H1 (cell line): ENCODE results near the gene ASPN. TPM values are rescaled to one million over a fixed set of nuclear protein-coding genes. Genes with fewer than 3 reads are reported as not detected.

Source experiments
- CTCF ChIA-PET: fragments of 300-600 bp; sonication (Branson Sonifier 250); formaldehyde crosslinking; loops from one replicate; lab custom pipeline; 2021; ENCODE audit not compliant: partially characterized antibody; lab: Charles Lee
- POLR2A ChIA-PET: fragments of 300-600 bp; sonication (Branson Sonifier 250); formaldehyde crosslinking; loops from one replicate; lab custom pipeline; 2021; ENCODE audit warnings: inconsistent platforms; ENCODE audit not compliant: partially characterized antibody; lab: Charles Lee
- DNase-seq, 2 experiments: peaks; one replicate each; pipeline versions ENCODE4 v3.0.0 to v3.0.0-alpha.2; 2010 to 2022; ENCODE audit warnings: low spot score in 2 of 2, low read depth in 1 of 2, mixed read lengths in 1 of 2
- FAIRE-seq: peaks from 2 replicates; lab custom pipeline; 2011; peaks lifted over from hg19 to GRCh38; lab: Jason Lieb, UNC
- H2AFZ ChIP-seq: 2 replicates; pipeline ENCODE4 v1.8.1; 2012; ENCODE audit warnings: low read length, inconsistent platforms
- H2AK5ac ChIP-seq: 2 replicates; pipeline ENCODE4 v1.6.1; 2013; ENCODE audit warnings: low read depth, low read length
- H2BK120ac ChIP-seq: replicated peaks from 2 replicates; pipeline ENCODE3; 2013; ENCODE audit warnings: low read depth, low read length, inconsistent platforms
- H2BK12ac ChIP-seq: 2 replicates; pipeline ENCODE4 v1.6.1; 2013; ENCODE audit warnings: low read depth, low read length
- H2BK15ac ChIP-seq: 2 replicates; pipeline ENCODE4 v1.6.1; 2013; ENCODE audit warnings: low read length
- H2BK20ac ChIP-seq: 2 replicates; pipeline ENCODE4 v1.6.1; 2013; ENCODE audit warnings: low read length
- H2BK5ac ChIP-seq: 2 replicates; pipeline ENCODE4 v1.6.1; 2013; ENCODE audit warnings: low read depth, low read length
- H3K14ac ChIP-seq: 2 replicates; pipeline ENCODE4 v1.6.1; 2013; ENCODE audit warnings: inconsistent platforms; ENCODE audit not compliant: insufficient read length
- H3K18ac ChIP-seq: 2 replicates; pipeline ENCODE4 v1.6.1; 2013; ENCODE audit warnings: low read length; ENCODE audit errors: extremely low read depth
- H3K23ac ChIP-seq: 2 replicates; pipeline ENCODE4 v1.6.1; 2013; ENCODE audit warnings: inconsistent platforms; ENCODE audit not compliant: insufficient read length
- H3K23me2 ChIP-seq: 2 replicates; pipeline ENCODE4 v1.6.1; 2013; ENCODE audit warnings: low read depth, low read length
- H3K27ac ChIP-seq: 2 replicates; pipeline ENCODE4 v1.6.1; 2011; ENCODE audit warnings: low read depth, low read length, inconsistent platforms
- H3K27me3 ChIP-seq, 4 experiments: replicated peaks in 1 of 4; 1 replicate in 1 of 4; 2 replicates in 3 of 4; pipeline versions ENCODE4 v1.6.1 to v1.8.1; 2011 to 2013; ENCODE audit warnings: low read length in 3 of 4, mild to moderate bottlenecking in 3 of 4, inconsistent platforms in 2 of 4, mixed read lengths in 2 of 4, moderate library complexity in 1 of 4; ENCODE audit not compliant: control insufficient read depth in 3 of 4, insufficient read depth in 3 of 4; ENCODE audit errors: extremely low read depth in 1 of 4
- H3K36me3 ChIP-seq, 4 experiments: 2 replicates each; pipeline versions ENCODE4 v1.6.1 to v1.8.1; 2011 to 2013; ENCODE audit warnings: mild to moderate bottlenecking in 4 of 4, low read length in 3 of 4, moderate library complexity in 2 of 4, control low read depth in 1 of 4, inconsistent platforms in 1 of 4; ENCODE audit not compliant: insufficient read depth in 4 of 4, control insufficient read depth in 2 of 4
- H3K4ac ChIP-seq: replicated peaks from 2 replicates; pipeline ENCODE3; 2013; ENCODE audit warnings: low read length, low read depth, mixed read lengths, inconsistent platforms; ENCODE audit not compliant: insufficient read length
- H3K4me1 ChIP-seq, 4 experiments: replicated peaks in 1 of 4; 1 replicate in 1 of 4; 2 replicates in 3 of 4; pipeline versions ENCODE4 v1.6.1 to v1.8.1; 2011 to 2013; ENCODE audit warnings: low read length in 3 of 4, inconsistent platforms in 2 of 4, mixed read lengths in 1 of 4; ENCODE audit not compliant: insufficient read depth in 4 of 4, control insufficient read depth in 3 of 4
- H3K4me2 ChIP-seq, 2 experiments: 2 replicates each; pipeline versions ENCODE4 v1.6.1 to v1.8.1; 2011 to 2013; ENCODE audit warnings: low read depth in 2 of 2, low read length in 2 of 2, control low read depth in 1 of 2, inconsistent platforms in 1 of 2, mild to moderate bottlenecking in 1 of 2; ENCODE audit not compliant: insufficient read depth in 1 of 2
- H3K4me3 ChIP-seq, 4 experiments: fragments of 200-600, 300-600 bp in 1 of 4; sonication (generic), shearing (Covaris generic), sonication (Bioruptor Twin) in 1 of 4; 2 replicates each; pipeline versions ENCODE4 v1.5.1 to v1.8.1; 2011 to 2016; ENCODE audit warnings: low read length in 4 of 4, low read depth in 3 of 4, control low read depth in 2 of 4, inconsistent platforms in 2 of 4, mild to moderate bottlenecking in 2 of 4, mixed read lengths in 1 of 4, moderate library complexity in 1 of 4; ENCODE audit not compliant: insufficient read depth in 2 of 4; ENCODE audit errors: extremely low read depth in 1 of 4
- H3K56ac ChIP-seq: replicated peaks from 2 replicates; pipeline ENCODE3; 2013; ENCODE audit warnings: low read depth, mild to moderate bottlenecking, mixed read lengths, low read length, inconsistent platforms; ENCODE audit not compliant: insufficient read length
- H3K79me1 ChIP-seq: 2 replicates; pipeline ENCODE4 v1.6.1; 2013; ENCODE audit warnings: low read depth, low read length, control low read depth
- H3K79me2 ChIP-seq, 2 experiments: 2 replicates each; pipeline versions ENCODE4 v1.6.1 to v1.8.1; 2012 to 2013; ENCODE audit warnings: low read length in 2 of 2, mild to moderate bottlenecking in 2 of 2, inconsistent platforms in 1 of 2; ENCODE audit not compliant: insufficient read depth in 2 of 2, control insufficient read depth in 1 of 2
- H3K9ac ChIP-seq, 4 experiments: replicated peaks in 1 of 4; 1 replicate in 1 of 4; 2 replicates in 3 of 4; pipeline versions ENCODE4 v1.6.1 to v1.8.1; 2011 to 2013; ENCODE audit warnings: low read depth in 3 of 4, low read length in 3 of 4, control low read depth in 2 of 4, mild to moderate bottlenecking in 2 of 4, moderate library complexity in 2 of 4, inconsistent platforms in 1 of 4; ENCODE audit errors: extremely low read depth in 1 of 4
- H3K9me3 ChIP-seq, 2 experiments: 2 replicates each; pipeline versions ENCODE4 v1.6.1 to v1.8.1; 2012 to 2013; ENCODE audit warnings: mild to moderate bottlenecking in 2 of 2, moderate library complexity in 2 of 2, control low read depth in 1 of 2, inconsistent platforms in 1 of 2, low read depth in 1 of 2, low read length in 1 of 2, mixed read lengths in 1 of 2; ENCODE audit not compliant: insufficient read depth in 2 of 2
- H4K20me1 ChIP-seq, 2 experiments: replicated peaks in 1 of 2; 2 replicates each; pipeline versions ENCODE3 to v1.8.1; 2011 to 2013; ENCODE audit warnings: inconsistent platforms in 2 of 2, low read length in 2 of 2, mild to moderate bottlenecking in 1 of 2; ENCODE audit not compliant: insufficient read depth in 2 of 2, control insufficient read depth in 1 of 2
- H4K5ac ChIP-seq: 2 replicates; pipeline ENCODE4 v1.6.1; 2013; ENCODE audit warnings: low read length, low read depth, mixed read lengths, inconsistent platforms; ENCODE audit not compliant: insufficient read length
- H4K8ac ChIP-seq: 2 replicates; pipeline ENCODE4 v1.8.0; 2013; ENCODE audit warnings: mild to moderate bottlenecking, moderate library complexity, low read length, inconsistent platforms; ENCODE audit not compliant: insufficient read depth; ENCODE audit errors: extremely low read depth
- H4K91ac ChIP-seq: replicated peaks from 2 replicates; pipeline ENCODE3; 2013; ENCODE audit warnings: low read length, mixed read lengths, inconsistent platforms; ENCODE audit not compliant: insufficient read length
- KDM4A ChIP-seq: IDR thresholded peaks from one replicate; pipeline ENCODE4 v1.7.1; 2012; ENCODE audit warnings: low read depth, mild to moderate bottlenecking, moderate library complexity, low read length, inconsistent platforms; ENCODE audit not compliant: severe bottlenecking
- SIX5 ChIP-seq: IDR thresholded peaks from 2 replicates; pipeline ENCODE4 v1.6.1; 2011; ENCODE audit warnings: mild to moderate bottlenecking, low read depth, low read length
- TEAD4 ChIP-seq: IDR thresholded peaks from 2 replicates; pipeline ENCODE4 v1.6.1; 2012; ENCODE audit warnings: low read depth, low read length, inconsistent platforms, mixed read lengths
- ZNF274 ChIP-seq: IDR thresholded peaks from 2 replicates; pipeline ENCODE4 v1.7.0; 2012; ENCODE audit warnings: low read length, borderline replicate concordance; ENCODE audit errors: extremely low read depth
- WGBS, 2 experiments: shearing (Covaris generic) in 1 of 2; methylation state at CpG; one replicate each; pipeline versions ENCODE4 v1.1.6 to v1.1.7; 2013 to 2015; ENCODE audit warnings: low lambda C conversion rate in 2 of 2, mixed read lengths in 2 of 2, inconsistent platforms in 1 of 2, low coverage in 1 of 2, missing lambda C conversion rate in 1 of 2; ENCODE audit not compliant: insufficient replicate concordance in 2 of 2, insufficient coverage in 1 of 2, insufficient read length in 1 of 2; ENCODE audit errors: extremely low coverage in 1 of 2, missing lambda C conversion rate in 1 of 2; 5-methylcytosine and 5-hydroxymethylcytosine counted together
- polyA plus RNA-seq, 7 experiments: library from polyadenylated mRNA; depleted of rRNA in 3 of 7; stranded (reverse) in 5 of 7; unstranded in 2 of 7; fragments of >200 nt in 5 of 7; fragments of 200-250 nt in 2 of 7; gene quantifications; 1 replicate in 5 of 7; 2 replicates in 1 of 7; 4 replicates in 1 of 7; pipeline versions ENCODE4 v1.2.1 to v1.2.3, GENCODE V29; 2011 to 2013; ENCODE audit warnings: missing spikeins in 2 of 7, mixed read lengths in 2 of 7
- total RNA-seq: library from RNA; stranded (reverse); fragmentation: NEBNext Ultra II Directional; extraction: Animal tissue kit (Norgen Biotek cat#: 25700); gene quantifications from 2 replicates; pipeline ENCODE4 v1.2.1, GENCODE V29; 2021

Gene ASPN
- total and polyA plus RNA-seq, 2 of the 8 experiments (the other 6 are each of a cell fraction or from before 2014, with no cell fraction given), result not detected

DNA sequence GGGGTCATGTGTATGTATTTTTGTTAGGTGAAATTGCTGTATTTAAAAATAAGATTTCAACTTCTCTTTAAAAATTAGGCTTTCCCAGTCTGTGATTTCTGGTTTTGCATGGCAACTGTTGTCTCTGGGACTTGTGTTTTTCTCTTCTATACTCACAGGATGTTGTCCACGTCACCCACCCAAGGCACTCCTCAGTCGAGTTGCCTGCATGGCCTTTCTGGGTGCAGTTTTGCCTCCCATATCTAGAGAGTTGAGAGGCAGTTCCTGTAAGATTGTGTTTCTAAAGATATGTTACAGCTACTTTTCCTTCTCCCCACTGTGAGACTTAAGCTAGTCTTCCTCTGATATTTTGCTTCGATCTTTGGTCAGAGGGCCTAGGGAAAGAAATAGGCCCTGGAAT, 2.3 kb upstream of the ASPN start:
- TF ChIP-seq KDM4A (no peak), ZNF274 (no peak), TEAD4 (no peak), SIX5 (no peak)
- TF ChIP-seq, all 59 proteins: peak for 0
- Histone ChIP-seq H3K36me3 (no peaks in the 10 kb centered on the region), H2AFZ (no peak overlapping the region), H3K4me1 (peaks cover 0 to 7% (median 1%) of the 10 kb centered on the region in 4 experiments; a peak in 2 of 7 replicates), H3K4me2 (no peak overlapping the region), H3K79me2 (no peaks in the 10 kb centered on the region), H4K91ac (no peak overlapping the region), H2BK12ac (no peak overlapping the region), H3K9ac (no peak overlapping the region), H3K4ac (no peak overlapping the region), H3K23ac (no peak overlapping the region), H4K8ac (no peak overlapping the region), H4K20me1 (no peaks in the 10 kb centered on the region), H2BK120ac (no peak overlapping the region), H3K79me1 (no peaks in the 10 kb centered on the region; the same call in 1 of the 2 replicates), H3K14ac (no peak overlapping the region), H3K9me3 (no peaks in the 10 kb centered on the region), H2BK20ac (no peak overlapping the region), H3K56ac (no peak overlapping the region), H2BK15ac (no peak overlapping the region), H3K27me3 (no peaks in the 10 kb centered on the region), H4K5ac (no peak overlapping the region), H3K4me3 (no peak overlapping the region), H3K23me2 (no peaks in the 10 kb centered on the region), H2AK5ac (no peak overlapping the region), H3K18ac (no peak overlapping the region), H3K27ac (no peak overlapping the region), H2BK5ac (no peak overlapping the region)
- CTCF ChIA-PET, result no interaction called here
- WGBS, 2 experiments, result 88% methylated on average over 3 of the region's 3 CpGs; no CpG with 5 or more reads in 1 of the 2 experiments
- DNase-seq (no peak), FAIRE-seq (no peak)
- POLR2A ChIA-PET, result no interaction called here
